Measurements from ENCODE around the gene CNOT11.

DNA sequence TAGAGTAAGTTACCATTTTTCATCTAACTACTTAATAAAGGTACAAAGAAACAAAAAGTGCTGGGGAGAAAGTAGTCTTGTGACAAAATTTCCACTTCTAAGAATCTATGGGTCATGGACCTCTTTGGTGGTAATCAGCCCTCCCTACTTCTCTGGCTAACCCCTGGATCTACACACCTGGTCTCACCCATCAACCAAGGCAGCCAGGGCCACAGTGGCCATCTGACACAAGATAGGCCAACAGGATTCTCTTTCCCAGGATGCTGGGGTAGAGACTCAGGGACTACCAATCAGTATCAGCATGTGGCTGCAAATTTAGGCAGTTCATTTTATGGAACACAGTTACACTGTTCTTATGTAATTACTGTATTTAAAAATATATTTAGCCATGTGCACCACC lies 38.0 kb downstream of the CNOT11 start:
- no peak for TF ChIP-seq POLR2A (IDR thresholded peaks at IDR 0.05)
- TF ChIP-seq, protein P1, sequence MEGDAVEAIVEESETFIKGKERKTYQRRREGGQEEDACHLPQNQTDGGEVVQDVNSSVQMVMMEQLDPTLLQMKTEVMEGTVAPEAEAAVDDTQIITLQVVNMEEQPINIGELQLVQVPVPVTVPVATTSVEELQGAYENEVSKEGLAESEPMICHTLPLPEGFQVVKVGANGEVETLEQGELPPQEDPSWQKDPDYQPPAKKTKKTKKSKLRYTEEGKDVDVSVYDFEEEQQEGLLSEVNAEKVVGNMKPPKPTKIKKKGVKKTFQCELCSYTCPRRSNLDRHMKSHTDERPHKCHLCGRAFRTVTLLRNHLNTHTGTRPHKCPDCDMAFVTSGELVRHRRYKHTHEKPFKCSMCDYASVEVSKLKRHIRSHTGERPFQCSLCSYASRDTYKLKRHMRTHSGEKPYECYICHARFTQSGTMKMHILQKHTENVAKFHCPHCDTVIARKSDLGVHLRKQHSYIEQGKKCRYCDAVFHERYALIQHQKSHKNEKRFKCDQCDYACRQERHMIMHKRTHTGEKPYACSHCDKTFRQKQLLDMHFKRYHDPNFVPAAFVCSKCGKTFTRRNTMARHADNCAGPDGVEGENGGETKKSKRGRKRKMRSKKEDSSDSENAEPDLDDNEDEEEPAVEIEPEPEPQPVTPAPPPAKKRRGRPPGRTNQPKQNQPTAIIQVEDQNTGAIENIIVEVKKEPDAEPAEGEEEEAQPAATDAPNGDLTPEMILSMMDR (IDR thresholded peaks at IDR 0.05) = no peak

Data from testis (tissue), 2 donors.